Activated CD8-positive, alpha-beta memory T cell treated with anti-CD3 and anti-CD28 coated beads for 48 hours (primary cell): ENCODE measurements around the gene FYN.
"Not testable (repeated sequence)": the region's sequence is repeated elsewhere in the genome, so short reads cannot be mapped to it uniquely, and the experiment has no call there.

Source experiments
- DNase-seq, 3 experiments: peaks; one replicate each; pipeline ENCODE4 v3.0.0-alpha.2; 2020; ENCODE audit warnings: low read depth in 2 of 3, low spot score in 2 of 3

The FYN gene

GRCh38 chr6:111792914-111793700, 80.1 kb downstream of the FYN start:
- no peak for DNase-seq

- DNase-seq, result no peak
Measured at GRCh38 chr6:111792241-111792640, 81.0 kb downstream of the FYN start.

GRCh38 chr6:111791415-111791814, 81.8 kb downstream of the FYN start:
- no peak for DNase-seq

GRCh38 chr6:111789598-111789997, 83.7 kb downstream of the FYN start:
- no peak for DNase-seq

GRCh38 chr6:111788379-111789276, 84.6 kb downstream of the FYN start:
- no peak for DNase-seq

- not testable (repeated sequence) for DNase-seq
Measured at GRCh38 chr6:111786151-111786550, 87.1 kb downstream of the FYN start.

GRCh38 chr6:111784433-111784832, 88.8 kb downstream of the FYN start:
- DNase-seq, result no peak

- DNase-seq, result no peak
Measured at GRCh38 chr6:111782887-111783466, 90.3 kb downstream of the FYN start.

- no peak for DNase-seq
Measured at GRCh38 chr6:111782192-111782809, 91.0 kb downstream of the FYN start.

GRCh38 chr6:111781041-111781708, 92.1 kb downstream of the FYN start:
- DNase-seq, result no peak

GRCh38 chr6:111780393-111780792, 92.9 kb downstream of the FYN start:
- no peak for DNase-seq

- DNase-seq, result no peak
Measured at GRCh38 chr6:111779660-111780059, 93.6 kb downstream of the FYN start.

GRCh38 chr6:111779031-111779430, 94.2 kb downstream of the FYN start:
- DNase-seq, result no peak

GRCh38 chr6:111777357-111777756, 95.9 kb downstream of the FYN start:
- no peak for DNase-seq

- DNase-seq, result no peak
Measured at GRCh38 chr6:111776236-111777221, 96.7 kb downstream of the FYN start.

- DNase-seq, result no peak
Measured at GRCh38 chr6:111775145-111775922, 97.9 kb downstream of the FYN start.

- no peak for DNase-seq
Measured at GRCh38 chr6:111774346-111774703, 98.9 kb downstream of the FYN start.

- DNase-seq, result no peak
Measured at GRCh38 chr6:111773501-111774345, 99.5 kb downstream of the FYN start.
